Activated T-helper 17 cell treated with anti-CD3 and anti-CD28 coated beads, Interleukin-2, amount 50 U/mL, for 72 hours (primary cell): ENCODE results near the gene ACER2. TPM values are rescaled to one million over a fixed set of nuclear protein-coding genes. Genes with fewer than 3 reads are reported as not detected.

Experiments
- ATAC-seq: fragments of 150-1000 bp; cut with Tn5 transposase; replicated peaks from 2 replicates; pipeline ENCODE4 v1.10.0; 2021; ENCODE audit warnings: mild to moderate bottlenecking, moderate library complexity
- H3K27ac Mint-ChIP-seq: one replicate; pipeline ENCODE4 v1.8.0; 2022; ENCODE audit warnings: mixed read lengths
- H3K27me3 Mint-ChIP-seq: one replicate; pipeline ENCODE4 v1.8.0; 2022; ENCODE audit warnings: mixed read lengths
- H3K36me3 Mint-ChIP-seq: one replicate; pipeline ENCODE4 v1.8.0; 2022; ENCODE audit warnings: low read depth, mild to moderate bottlenecking, mixed read lengths
- H3K4me1 Mint-ChIP-seq: one replicate; pipeline ENCODE4 v1.8.0; 2022; ENCODE audit warnings: mixed read lengths
- H3K4me3 Mint-ChIP-seq: one replicate; pipeline ENCODE4 v1.8.0; 2022; ENCODE audit warnings: mild to moderate bottlenecking, mixed read lengths
- H3K9me3 Mint-ChIP-seq: one replicate; pipeline ENCODE4 v1.8.0; 2022; ENCODE audit warnings: mixed read lengths
- total RNA-seq, 2 donors: library from RNA; stranded (reverse); gene quantifications; one replicate each; pipeline ENCODE4 v1.2.3, GENCODE V29; 2022

The ACER2 gene
- total RNA-seq, 2 donors from 2014 or later, result 2.9 to 3.1 TPM

- peaks cover 6% of the 10 kb centered on the region for H3K4me1 Mint-ChIP-seq
Observed at GRCh38 chr9:19473605-19474004, 64.8 kb downstream of the ACER2 start.

DNA sequence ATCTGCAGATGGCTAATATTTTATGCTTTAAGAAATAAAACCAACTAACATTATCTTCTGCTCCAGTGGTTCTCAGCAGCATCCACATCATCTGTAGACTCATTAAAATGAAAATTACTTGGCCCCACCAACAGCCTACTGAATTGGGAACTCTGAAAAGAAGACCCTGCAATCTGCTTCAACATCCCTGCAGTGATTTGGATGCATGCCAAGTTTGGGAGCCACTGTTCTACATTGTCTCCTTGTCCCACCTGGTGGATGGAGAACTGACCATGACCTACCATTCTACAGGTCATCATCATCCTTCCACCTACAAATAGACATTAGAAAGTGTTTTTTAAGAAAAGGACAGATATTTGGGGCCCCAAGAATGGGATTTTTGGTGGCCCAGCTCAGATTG is 71.1 kb downstream of the ACER2 start:
- no peaks in the 10 kb centered on the region for H3K9me3 Mint-ChIP-seq
- no peak overlapping the region for H3K27ac Mint-ChIP-seq
- H3K4me3 Mint-ChIP-seq, result no peak overlapping the region
- H3K27me3 Mint-ChIP-seq, result peaks cover 9% of the 10 kb centered on the region
- H3K36me3 Mint-ChIP-seq, result no peaks in the 10 kb centered on the region
- no peak for ATAC-seq
- H3K4me1 Mint-ChIP-seq, result no peaks in the 10 kb centered on the region

More at GRCh38 chr9:19473605-19474004, 64.8 kb downstream of the ACER2 start:
- Mint-ChIP-seq H3K36me3 (no peaks in the 10 kb centered on the region), H3K4me3 (no peak overlapping the region), H3K27me3 (peaks cover 6% of the 10 kb centered on the region), H3K27ac (no peak overlapping the region), H3K9me3 (no peaks in the 10 kb centered on the region)
- ATAC-seq, result no peak

DNA sequence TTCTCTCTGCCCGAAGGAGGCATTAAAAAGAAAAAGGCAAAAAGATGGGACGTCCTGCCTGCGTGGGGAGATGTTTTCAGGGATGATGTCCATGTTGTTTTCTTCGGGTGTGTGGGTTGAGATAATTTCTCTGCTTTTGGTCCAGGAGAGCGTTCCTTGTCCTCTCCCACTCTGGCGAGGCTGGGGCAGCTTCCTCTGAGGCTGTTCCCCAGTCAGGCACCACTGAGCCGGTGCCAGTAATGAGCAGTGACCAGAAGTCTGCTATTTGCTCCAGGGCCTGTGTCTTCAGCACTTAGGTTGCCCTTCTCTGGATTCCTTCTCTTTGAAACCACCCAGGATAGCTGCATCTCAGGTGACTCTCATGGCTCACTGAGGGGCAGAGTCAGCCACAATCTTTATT is 71.5 kb downstream of the ACER2 start:
- no peak for ATAC-seq
- Mint-ChIP-seq H3K27me3 (peaks cover 9% of the 10 kb centered on the region), H3K9me3 (no peaks in the 10 kb centered on the region), H3K36me3 (no peaks in the 10 kb centered on the region), H3K4me1 (no peaks in the 10 kb centered on the region), H3K4me3 (no peak overlapping the region), H3K27ac (no peak overlapping the region)

- no peaks in the 10 kb centered on the region for H3K36me3 Mint-ChIP-seq
- H3K4me3 Mint-ChIP-seq, result no peak overlapping the region
- H3K4me1 Mint-ChIP-seq, result no peaks in the 10 kb centered on the region
- H3K9me3 Mint-ChIP-seq, result no peaks in the 10 kb centered on the region
- H3K27ac Mint-ChIP-seq, result no peak overlapping the region
- no peak for ATAC-seq
- peaks cover 8% of the 10 kb centered on the region for H3K27me3 Mint-ChIP-seq
Observed at GRCh38 chr9:19481121-19481870, 72.5 kb downstream of the ACER2 start.

- H3K36me3 Mint-ChIP-seq, result no peaks in the 10 kb centered on the region
- no peaks in the 10 kb centered on the region for H3K9me3 Mint-ChIP-seq
- no peaks in the 10 kb centered on the region for H3K4me1 Mint-ChIP-seq
- ATAC-seq, result no peak
- peaks cover 6% of the 10 kb centered on the region for H3K27me3 Mint-ChIP-seq
- H3K27ac Mint-ChIP-seq, result no peak overlapping the region
- no peak overlapping the region for H3K4me3 Mint-ChIP-seq
Observed at GRCh38 chr9:19481971-19482404, 73.2 kb downstream of the ACER2 start.

- no peak for ATAC-seq
- no peak overlapping the region for H3K27ac Mint-ChIP-seq
- H3K4me1 Mint-ChIP-seq, result no peaks in the 10 kb centered on the region
- H3K9me3 Mint-ChIP-seq, result no peaks in the 10 kb centered on the region
- H3K36me3 Mint-ChIP-seq, result no peaks in the 10 kb centered on the region
- H3K4me3 Mint-ChIP-seq, result no peak overlapping the region
- no peaks in the 10 kb centered on the region for H3K27me3 Mint-ChIP-seq
Observed at GRCh38 chr9:19484699-19485098, 75.9 kb downstream of the ACER2 start.

DNA sequence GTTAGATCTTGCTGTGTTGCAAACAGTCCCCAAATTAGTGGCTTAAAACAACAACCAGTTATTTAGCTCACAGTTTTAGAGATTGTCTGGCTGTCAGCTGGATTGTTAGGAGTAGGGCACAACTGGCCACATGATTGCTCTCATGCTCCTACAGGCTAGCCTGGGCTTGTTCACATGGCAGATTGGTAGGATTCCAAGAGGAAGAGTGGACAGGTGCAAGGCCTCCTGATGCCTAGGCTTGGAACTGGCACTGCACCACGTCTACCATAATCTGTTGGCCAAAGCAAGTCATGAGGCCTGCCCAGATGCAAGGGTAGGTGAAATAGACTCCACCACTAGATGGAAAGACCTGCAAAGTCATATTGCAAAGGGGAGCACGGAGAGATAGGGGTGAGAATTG is 76.4 kb downstream of the ACER2 start:
- Mint-ChIP-seq H3K27me3 (no peaks in the 10 kb centered on the region), H3K4me3 (no peak overlapping the region), H3K27ac (no peak overlapping the region), H3K4me1 (no peaks in the 10 kb centered on the region), H3K36me3 (no peaks in the 10 kb centered on the region), H3K9me3 (no peaks in the 10 kb centered on the region)
- ATAC-seq, result no peak

GRCh38 chr9:19486803-19487202 is 78.0 kb downstream of the ACER2 start:
- no peaks in the 10 kb centered on the region for H3K4me1 Mint-ChIP-seq
- H3K27ac Mint-ChIP-seq, result no peak overlapping the region
- no peaks in the 10 kb centered on the region for H3K9me3 Mint-ChIP-seq
- no peaks in the 10 kb centered on the region for H3K27me3 Mint-ChIP-seq
- no peak overlapping the region for H3K4me3 Mint-ChIP-seq
- H3K36me3 Mint-ChIP-seq, result no peaks in the 10 kb centered on the region
- ATAC-seq, result no peak

DNA sequence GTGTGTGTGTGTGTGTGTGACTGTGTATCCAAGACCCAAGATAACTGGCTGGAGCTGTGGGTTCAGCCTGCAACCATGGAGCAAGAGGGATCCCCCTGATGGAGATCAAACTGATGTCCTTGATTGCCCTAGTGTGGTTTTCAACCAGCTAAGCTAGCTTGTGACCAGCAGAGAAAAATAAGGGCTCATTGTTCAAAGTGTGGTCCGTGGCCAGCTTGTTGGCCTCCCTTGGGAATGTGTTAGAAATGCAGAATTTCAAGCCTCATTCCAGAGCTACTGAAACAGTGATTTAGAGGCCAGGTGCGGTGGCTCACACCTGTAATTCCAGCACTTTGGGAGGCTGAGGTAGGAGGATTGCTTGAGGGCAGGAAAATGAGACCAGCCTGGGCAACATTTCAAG is 79.9 kb downstream of the ACER2 start:
- H3K36me3 Mint-ChIP-seq, result no peaks in the 10 kb centered on the region
- no peak for ATAC-seq
- H3K4me1 Mint-ChIP-seq, result peaks cover 9% of the 10 kb centered on the region
- H3K4me3 Mint-ChIP-seq, result no peak overlapping the region
- H3K27me3 Mint-ChIP-seq, result peaks cover 4% of the 10 kb centered on the region
- no peaks in the 10 kb centered on the region for H3K9me3 Mint-ChIP-seq
- H3K27ac Mint-ChIP-seq, result no peak overlapping the region

DNA sequence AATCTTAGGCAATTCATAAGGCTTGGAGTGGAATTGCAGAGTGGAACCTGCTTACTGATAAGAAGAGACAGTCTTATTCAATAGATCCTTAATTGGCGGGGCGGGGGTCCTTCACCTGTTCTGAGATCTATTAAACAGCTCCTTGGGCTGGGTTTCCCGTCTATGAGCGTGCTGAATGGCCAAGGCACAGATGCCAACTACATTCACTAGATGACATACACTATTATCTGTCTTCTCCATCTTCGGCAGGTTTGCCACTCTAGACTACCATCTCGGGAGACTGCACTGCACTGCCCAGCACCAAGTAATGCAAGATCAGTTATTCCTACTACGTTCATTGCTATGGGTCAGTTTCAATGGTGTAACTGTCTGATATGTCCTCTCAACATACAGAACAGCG is 81.5 kb downstream of the ACER2 start:
- Mint-ChIP-seq H3K9me3 (no peaks in the 10 kb centered on the region), H3K4me3 (no peak overlapping the region), H3K36me3 (no peaks in the 10 kb centered on the region), H3K27me3 (peaks cover 7% of the 10 kb centered on the region), H3K4me1 (peaks cover 10% of the 10 kb centered on the region), H3K27ac (no peak overlapping the region)
- no peak for ATAC-seq

DNA sequence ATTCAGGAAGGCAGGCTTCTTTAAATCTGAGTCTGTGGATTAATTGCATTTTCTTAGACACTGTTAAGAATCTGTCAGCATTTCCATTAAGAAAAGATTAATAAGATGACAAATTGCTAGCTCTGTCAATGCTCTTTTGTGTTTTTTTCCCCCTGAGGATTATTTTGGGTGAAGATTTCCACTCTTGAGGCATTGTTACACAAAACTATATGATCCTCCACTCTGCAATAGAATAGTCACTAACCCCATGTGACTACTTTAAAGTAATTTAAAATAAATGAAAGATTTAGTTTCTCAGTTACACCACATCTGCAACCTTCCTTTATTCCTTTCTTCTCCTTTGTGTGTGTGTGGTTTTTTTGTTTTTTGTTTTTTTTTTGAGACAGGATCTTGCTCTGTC is 82.0 kb downstream of the ACER2 start:
- Mint-ChIP-seq H3K4me3 (no peak overlapping the region), H3K27me3 (peaks cover 7% of the 10 kb centered on the region), H3K9me3 (no peaks in the 10 kb centered on the region), H3K36me3 (no peaks in the 10 kb centered on the region), H3K27ac (no peak overlapping the region), H3K4me1 (peaks cover 10% of the 10 kb centered on the region)
- no peak for ATAC-seq

DNA sequence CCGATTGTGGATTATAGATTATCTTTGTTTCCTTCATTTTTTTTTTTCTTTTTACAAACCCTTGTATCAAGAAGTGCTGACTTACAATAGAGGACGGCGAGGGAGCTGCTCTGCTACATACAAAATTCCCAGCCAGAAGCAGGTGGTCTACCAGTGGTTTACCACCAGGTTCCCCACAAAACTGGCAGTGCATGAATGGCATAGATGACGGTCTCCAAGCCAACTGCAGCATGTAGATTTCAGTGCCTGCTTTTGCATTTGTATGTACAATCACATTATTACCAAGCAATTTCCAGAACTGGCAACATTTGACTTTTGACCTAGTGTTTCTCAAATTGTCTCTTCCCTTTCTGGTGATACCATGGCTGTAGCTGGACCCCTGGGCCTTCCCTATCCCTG is 84.0 kb downstream of the ACER2 start:
- peak overlapping the region; percentile 50 for H3K4me3 Mint-ChIP-seq
- H3K27ac Mint-ChIP-seq, result peak overlapping the region; percentile 32

DNA sequence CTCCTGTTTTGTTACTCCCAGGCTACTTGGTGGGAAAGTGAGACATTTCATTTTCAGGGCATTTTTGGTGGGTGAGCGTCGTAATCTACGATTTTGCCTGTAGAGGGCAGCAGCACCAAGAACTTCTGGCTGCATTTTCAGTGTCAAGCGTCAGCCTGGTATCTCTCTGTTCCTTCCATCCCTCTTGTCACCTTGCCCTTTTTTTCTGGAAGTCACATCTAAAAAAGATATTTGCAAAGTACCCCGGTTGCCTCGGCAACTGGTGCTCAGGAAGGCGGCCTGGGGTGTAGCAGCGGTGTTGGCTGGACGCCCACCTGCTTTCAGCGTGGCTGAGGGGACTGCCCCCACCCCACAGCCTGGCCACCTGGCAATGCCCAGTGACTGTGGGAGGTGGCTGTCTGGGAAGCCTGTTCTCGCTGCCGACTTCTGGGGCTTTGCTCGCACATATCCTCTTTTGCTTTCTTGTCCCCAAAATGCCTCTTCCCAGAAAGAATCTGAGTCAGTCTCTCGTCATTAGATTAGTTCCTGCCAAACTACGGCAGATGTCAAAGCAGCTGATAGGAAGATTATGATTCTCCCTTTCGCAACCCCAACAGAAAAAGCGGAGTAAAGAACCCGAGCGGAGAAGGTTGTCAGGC is 84.5 kb downstream of the ACER2 start:
- H3K27me3 Mint-ChIP-seq, result peaks cover 7% of the 10 kb centered on the region
- H3K4me3 Mint-ChIP-seq, result peak overlapping the region; percentile 50
- ATAC-seq, result peak; percentile 76
- peaks cover 10% of the 10 kb centered on the region for H3K4me1 Mint-ChIP-seq
- peak overlapping the region; percentile 32 for H3K27ac Mint-ChIP-seq
- H3K36me3 Mint-ChIP-seq, result no peaks in the 10 kb centered on the region
- H3K9me3 Mint-ChIP-seq, result no peaks in the 10 kb centered on the region

More for the DNA sequence above, 84.0 kb downstream of the ACER2 start:
- ATAC-seq, result no peak
- peaks cover 7% of the 10 kb centered on the region for H3K27me3 Mint-ChIP-seq
- H3K9me3 Mint-ChIP-seq, result no peaks in the 10 kb centered on the region
- H3K36me3 Mint-ChIP-seq, result no peaks in the 10 kb centered on the region
- peaks cover 10% of the 10 kb centered on the region for H3K4me1 Mint-ChIP-seq

DNA sequence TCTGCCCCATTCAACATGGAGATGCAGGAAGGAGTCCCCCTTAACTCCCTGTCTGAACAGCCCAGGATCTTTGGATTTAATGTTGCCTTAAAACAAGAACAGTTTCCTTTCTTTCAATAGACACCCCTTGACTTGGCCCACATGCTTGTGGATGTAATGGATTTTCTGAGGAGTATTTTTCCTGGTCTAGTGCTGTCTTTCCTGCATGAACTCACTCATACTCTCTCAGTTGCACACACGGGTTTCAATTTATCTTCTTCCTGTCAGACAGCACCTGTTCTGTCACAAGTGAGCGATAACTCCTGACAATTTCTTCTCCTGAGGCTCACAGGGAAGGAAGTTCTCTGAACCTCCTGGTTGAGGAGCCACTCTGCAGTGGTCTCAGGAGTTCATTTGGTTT is 85.1 kb downstream of the ACER2 start:
- peak overlapping the region; percentile 50 for H3K4me3 Mint-ChIP-seq
- H3K4me1 Mint-ChIP-seq, result peaks cover 10% of the 10 kb centered on the region
- no peak for ATAC-seq
- H3K27ac Mint-ChIP-seq, result peak overlapping the region; percentile 34
- H3K27me3 Mint-ChIP-seq, result peaks cover 7% of the 10 kb centered on the region
- H3K36me3 Mint-ChIP-seq, result no peaks in the 10 kb centered on the region
- no peaks in the 10 kb centered on the region for H3K9me3 Mint-ChIP-seq
